ENCODE results near the gene HSPA2. TPM values are rescaled to one million over a fixed set of nuclear protein-coding genes. Genes with fewer than 3 reads are reported as not detected.

Gene HSPA2
- total and polyA plus RNA-seq, 8 donors, result under 0.01 to 29.3 (median 15.4) TPM

GRCh38 chr14:64509036-64509435 lies 31.5 kb upstream of the HSPA2 start:
- Histone ChIP-seq H3K9me3 (no peaks in the 10 kb centered on the region), H3K27ac (peak overlapping the region in 1 of 5 donors; percentile 39), H3K4me3 (no peak overlapping the region), H3K4me1 (peaks cover 35 to 86% (median 62%) of the 10 kb centered on the region in 4 donors), H3K27me3 (no peaks in the 10 kb centered on the region), H3K36me3 (no peaks in the 10 kb centered on the region)
- intact Hi-C loops (cut with DNase I; ENCODE audit: low total_unique reads), result no loop called here
- 64 to 83% (median 66%) methylated on average over 8 of the region's 8 CpGs for WGBS, 5 donors
- TF ChIP-seq EP300 (IDR thresholded peaks at IDR 0.05), result no peak
- DNase-seq, result peak in 1 of 2 donors; percentile 21

- intact Hi-C loops (cut with DNase I; ENCODE audit: low total_unique reads), result no loop called here
- Histone ChIP-seq H3K4me1 (peaks cover 40 to 99% (median 73%) of the 10 kb centered on the region in 4 donors), H3K9me3 (no peaks in the 10 kb centered on the region), H3K27ac (peak overlapping the region in 4 of 5 donors; percentile 23 to 63 (median 35)), H3K36me3 (no peaks in the 10 kb centered on the region), H3K4me3 (no peak overlapping the region), H3K27me3 (no peaks in the 10 kb centered on the region)
- peak; percentile 76 to 91 for DNase-seq
- 18 to 22% (median 20%) methylated on average over 4 of the region's 4 CpGs for WGBS, 5 donors
- TF ChIP-seq POLR2AphosphoS5 (IDR thresholded peaks at IDR 0.05) (peak in 2 of 3 donors; percentile 56 to 76), EP300 (IDR thresholded peaks at IDR 0.05) (no peak), CTCF (IDR thresholded peaks at IDR 0.05) (peak in 6 of 7 experiments; percentile 38 to 90 (median 87)), POLR2A (IDR thresholded peaks at IDR 0.05) (no peak)
Measured at GRCh38 chr14:64510825-64511671, 29.5 kb upstream of the HSPA2 start.

- DNase-seq, result no peak
- TF ChIP-seq EP300 (IDR thresholded peaks at IDR 0.05) (no peak), CTCF (IDR thresholded peaks at IDR 0.05) (no peak), POLR2A (IDR thresholded peaks at IDR 0.05) (no peak), POLR2AphosphoS5 (IDR thresholded peaks at IDR 0.05) (no peak)
- H3K27ac ChIP-seq, result no peak overlapping the region
- no peaks in the 10 kb centered on the region for H3K27me3 ChIP-seq
- intact Hi-C loops (cut with DNase I; ENCODE audit: low total_unique reads), result no loop called here
- peaks cover 18 to 96% (median 63%) of the 10 kb centered on the region in 4 donors for H3K4me1 ChIP-seq
- H3K9me3 ChIP-seq, result no peaks in the 10 kb centered on the region
- 75 to 87% (median 80%) methylated on average over 2 of the region's 2 CpGs for WGBS, 5 donors
- H3K36me3 ChIP-seq, result no peaks in the 10 kb centered on the region
- no peak overlapping the region for H3K4me3 ChIP-seq
Measured at GRCh38 chr14:64513271-64513670, 27.3 kb upstream of the HSPA2 start.

- H3K36me3 ChIP-seq, result no peaks in the 10 kb centered on the region
- peaks cover 18 to 82% (median 54%) of the 10 kb centered on the region in 4 donors for H3K4me1 ChIP-seq
- peak overlapping the region in 2 of 5 donors; percentile 30 to 50 for H3K27ac ChIP-seq
- H3K4me3 ChIP-seq, result no peak overlapping the region
- no peaks in the 10 kb centered on the region for H3K27me3 ChIP-seq
- H3K9me3 ChIP-seq, result no peaks in the 10 kb centered on the region
- peak in 1 of 2 donors; percentile 46 for DNase-seq
- WGBS, 5 donors, result 9 to 37% (median 20%) methylated on average over 1 of the region's 1 CpG
- no peak for TF ChIP-seq POLR2A (IDR thresholded peaks at IDR 0.05)
- TF ChIP-seq EP300 (IDR thresholded peaks at IDR 0.05), result no peak
- peak in 1 of 3 donors; percentile 27 for TF ChIP-seq POLR2AphosphoS5 (IDR thresholded peaks at IDR 0.05)
- TF ChIP-seq CTCF (IDR thresholded peaks at IDR 0.05), result no peak
- intact Hi-C loops (cut with DNase I; ENCODE audit: low total_unique reads), result no loop called here
Measured at GRCh38 chr14:64515053-64515452, 25.5 kb upstream of the HSPA2 start.

Data from stomach (tissue), 9 donors.